ENCODE results near the gene EMP1.

GRCh38 chr12:13258197-13258596 is 61.7 kb downstream of the EMP1 start:
- no peak for TF ChIP-seq POLR2A (IDR thresholded peaks at IDR 0.05; ENCODE audit: low read depth, low read length)
- no peak for TF ChIP-seq POLR2AphosphoS5 (IDR thresholded peaks at IDR 0.05; ENCODE audit: low read depth, low read length)

Measured in GM12891 (cell line).